Esophagus muscularis mucosa (tissue), 3 donors: ENCODE data around the gene APBB1.

Experiments
- CTCF ChIP-seq, 3 experiments: fragments of 200-600 bp in 2 of 3; fragments of 450-650 bp in 1 of 3; sonication (generic) in 2 of 3; IDR thresholded peaks; one replicate each; pipeline ENCODE4 v1.5.1; 2017 to 2019; ENCODE audit warnings: antibody characterized with exemption in 3 of 3, mild to moderate bottlenecking in 2 of 3, moderate library complexity in 1 of 3
- POLR2AphosphoS5 ChIP-seq, 2 donors: sonication (generic); formaldehyde crosslinking; IDR thresholded peaks; one replicate each; pipeline ENCODE4 v1.6.1; 2017; ENCODE audit warnings: antibody characterized with exemption in 2 of 2

GRCh38 chr11:6442441-6442840, 23.5 kb upstream of the APBB1 start:
- TF ChIP-seq CTCF (IDR thresholded peaks at IDR 0.05): no peak
- no peak for TF ChIP-seq POLR2AphosphoS5 (IDR thresholded peaks at IDR 0.05)
